T47D (cell line): ENCODE data around the gene USP40.

Experiments
- DNase-seq, 2 experiments: peaks; one replicate each; pipeline versions ENCODE4 v3.0.0 to v3.0.0-alpha.2; 2011 to 2012; ENCODE audit warnings: low read depth in 1 of 2, low spot score in 1 of 2
- JUND ChIP-seq: IDR thresholded peaks from 2 replicates; pipeline ENCODE4 v1.6.1; 2012; ENCODE audit warnings: low read depth
- in situ Hi-C: cut with HindIII; loops from 2 replicates; pipeline ENCODE4 v1.10.0; 2016; ENCODE audit warnings: low sequenced_read_pairs, low pct_unique_long_range_greater_than_20kb

USP40 gene

DNA sequence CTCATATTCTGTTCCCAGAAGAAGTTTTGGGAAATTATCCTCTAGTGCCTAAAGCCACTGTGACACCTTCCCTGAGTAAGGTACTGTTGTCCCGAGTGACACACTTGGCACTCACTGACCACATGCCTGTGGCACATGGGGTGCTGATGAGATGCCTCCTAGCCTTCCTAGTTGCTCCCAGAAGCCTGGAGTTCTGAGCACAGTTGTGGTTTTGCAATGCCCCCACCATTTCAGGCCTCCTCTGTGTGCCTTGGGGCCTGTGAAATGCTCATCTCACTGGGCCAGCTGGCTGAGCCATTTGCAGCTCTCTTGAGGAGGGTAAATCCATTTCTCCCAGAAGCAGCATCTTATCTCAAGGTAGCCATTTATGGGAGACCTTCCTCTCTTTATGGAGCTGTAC lies 120.5 kb downstream of the USP40 start:
- in situ Hi-C loops: no loop called here
- TF ChIP-seq JUND: no peak
- DNase-seq: no peak

DNA sequence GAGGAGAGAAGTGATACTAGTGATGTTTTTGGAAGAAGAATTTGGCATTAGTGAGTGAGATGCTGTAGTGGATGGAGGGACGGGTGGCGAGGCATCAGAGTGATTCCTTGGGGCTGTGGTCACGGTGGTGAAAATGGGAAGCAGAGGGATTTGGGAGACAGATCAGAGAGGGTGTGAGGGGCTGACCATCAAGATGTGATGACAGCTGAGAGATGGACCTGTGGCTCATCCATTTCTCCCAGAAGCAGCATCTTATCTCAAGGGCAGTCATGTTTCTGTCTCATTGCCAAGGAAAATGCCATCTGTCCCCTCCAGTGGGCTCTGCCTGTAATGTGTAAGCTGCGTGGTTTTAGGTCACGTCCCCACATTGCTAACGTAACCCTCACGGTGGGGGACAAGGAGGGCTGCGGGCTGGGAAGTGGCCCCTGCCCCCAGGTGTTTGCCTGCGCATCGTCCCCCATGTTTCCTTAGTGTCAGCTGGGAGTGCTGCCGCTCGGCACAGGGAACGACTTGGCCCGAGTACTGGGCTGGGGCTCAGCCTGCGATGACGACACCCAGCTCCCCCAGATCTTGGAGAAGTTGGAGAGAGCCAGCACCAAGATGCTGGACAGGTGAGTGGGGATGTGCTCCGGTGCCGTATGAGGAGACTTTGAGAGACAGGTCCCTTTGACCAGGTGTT lies 121.3 kb downstream of the USP40 start:
- in situ Hi-C loops: no loop called here
- TF ChIP-seq JUND: no peak
- no peak for DNase-seq

DNA sequence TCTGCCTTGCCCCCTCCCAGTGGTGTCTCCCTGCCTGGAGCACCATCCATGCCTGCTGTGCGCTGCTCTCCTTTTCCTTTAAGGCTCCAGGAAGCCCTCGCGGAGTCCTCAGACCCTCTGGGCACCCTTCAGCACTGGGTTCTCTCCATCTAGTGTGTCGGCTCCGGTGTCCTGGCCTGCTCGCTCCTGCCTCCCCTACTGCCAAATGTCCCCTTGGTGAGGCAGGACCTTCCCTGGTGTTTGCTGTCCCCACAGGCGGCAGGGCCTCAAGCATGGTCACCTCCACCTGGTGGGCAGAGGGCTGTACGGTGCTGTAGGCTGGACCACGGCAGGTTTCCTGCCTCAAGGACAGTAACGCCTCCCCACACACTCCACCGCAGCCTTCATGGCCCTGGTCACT lies 122.1 kb downstream of the USP40 start:
- in situ Hi-C loops: no loop called here
- DNase-seq: no peak
- no peak for TF ChIP-seq JUND

DNA sequence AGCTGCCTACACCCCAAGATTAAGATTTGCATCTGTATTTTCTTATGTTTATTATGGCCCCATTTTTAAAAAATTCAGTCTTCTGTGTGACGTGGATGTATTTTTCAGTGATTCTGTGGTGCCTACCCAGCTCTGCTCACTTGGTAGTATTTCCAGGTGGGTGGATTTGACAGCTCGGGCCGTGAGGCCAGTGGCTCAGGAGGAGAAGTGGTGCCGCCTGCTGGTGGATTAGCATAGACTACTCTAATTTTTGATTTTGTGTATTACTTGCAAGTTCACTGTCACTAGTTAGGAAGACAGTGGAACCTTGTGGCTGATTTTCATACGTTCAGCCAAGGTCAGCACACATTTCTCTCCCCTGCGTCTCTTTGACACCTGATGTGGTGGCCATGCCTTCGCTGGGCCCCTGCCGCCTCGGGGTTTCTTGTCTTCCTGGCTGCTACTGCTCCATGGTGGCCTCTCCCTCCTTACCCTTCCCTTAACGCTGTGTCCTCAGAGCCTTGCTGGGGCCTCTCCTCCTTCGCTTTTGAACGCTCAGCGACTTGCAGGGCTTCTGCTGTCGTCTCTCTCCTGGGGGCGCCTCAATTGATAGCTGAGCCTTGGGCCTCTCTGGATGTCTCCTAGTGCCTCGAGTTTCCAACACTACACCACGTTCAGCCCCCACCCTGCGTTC lies 122.9 kb downstream of the USP40 start:
- peak; percentile 77 to 91 for DNase-seq
- TF ChIP-seq JUND: no peak
- in situ Hi-C loops: no loop called here

DNA sequence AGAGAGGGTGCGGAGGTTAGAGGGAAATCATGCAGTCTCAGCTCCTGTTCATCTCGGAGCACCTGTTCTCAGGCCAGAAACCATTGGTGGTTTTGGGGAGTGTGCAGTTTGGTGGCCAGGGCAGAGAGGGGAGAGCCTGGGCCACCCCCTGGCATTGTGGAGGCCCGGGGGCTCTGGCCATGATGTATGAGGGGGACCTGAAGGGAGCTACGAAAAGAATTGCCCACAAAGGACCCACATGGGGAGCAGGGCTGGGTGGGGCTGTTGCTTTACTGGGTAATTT lies 124.6 kb downstream of the USP40 start:
- in situ Hi-C loops: no loop called here
- no peak for TF ChIP-seq JUND
- no peak for DNase-seq

DNA sequence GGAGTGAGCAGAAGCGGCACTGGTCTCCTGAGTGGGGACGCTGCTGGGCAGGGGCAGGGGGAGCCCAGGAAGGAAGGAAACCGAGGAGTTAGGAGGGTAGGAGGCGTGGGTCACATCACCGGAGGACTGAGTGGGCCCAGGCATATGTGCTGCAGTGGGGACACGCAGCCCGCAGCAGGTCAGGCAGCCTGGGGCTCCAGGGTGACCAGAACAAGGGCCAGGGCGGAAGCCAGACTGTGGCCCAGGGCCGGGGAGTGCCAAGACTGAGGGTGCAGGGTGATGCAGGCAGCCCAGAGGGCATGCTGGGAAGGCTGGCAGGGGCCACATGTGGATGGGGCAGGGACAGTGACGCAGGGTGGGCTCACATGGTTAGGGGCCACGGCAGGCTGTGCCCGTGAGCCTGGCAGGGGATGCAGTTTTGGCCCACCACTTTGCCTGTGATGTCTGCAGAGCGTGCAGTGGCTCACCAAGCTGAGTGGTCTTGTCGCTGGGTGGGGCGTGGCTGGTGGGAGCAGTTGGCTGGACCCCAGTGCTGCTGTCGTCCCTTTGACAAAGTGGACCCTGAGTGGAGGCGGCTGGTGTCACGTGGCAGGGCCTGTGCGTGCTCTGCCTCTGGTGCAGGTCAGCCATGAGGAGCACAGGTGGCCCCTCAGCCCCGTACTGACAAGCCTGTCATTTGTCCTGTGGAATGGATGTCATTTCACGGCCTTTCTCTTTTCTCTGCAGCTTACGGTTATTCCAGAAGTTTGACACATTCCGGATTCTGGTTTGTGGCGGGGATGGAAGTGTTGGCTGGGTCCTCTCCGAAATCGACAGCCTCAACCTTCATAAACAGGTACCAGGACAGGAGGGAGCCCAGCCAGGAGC lies 125.2 kb downstream of the USP40 start:
- in situ Hi-C loops: no loop called here
- TF ChIP-seq JUND: no peak
- DNase-seq: no peak

DNA sequence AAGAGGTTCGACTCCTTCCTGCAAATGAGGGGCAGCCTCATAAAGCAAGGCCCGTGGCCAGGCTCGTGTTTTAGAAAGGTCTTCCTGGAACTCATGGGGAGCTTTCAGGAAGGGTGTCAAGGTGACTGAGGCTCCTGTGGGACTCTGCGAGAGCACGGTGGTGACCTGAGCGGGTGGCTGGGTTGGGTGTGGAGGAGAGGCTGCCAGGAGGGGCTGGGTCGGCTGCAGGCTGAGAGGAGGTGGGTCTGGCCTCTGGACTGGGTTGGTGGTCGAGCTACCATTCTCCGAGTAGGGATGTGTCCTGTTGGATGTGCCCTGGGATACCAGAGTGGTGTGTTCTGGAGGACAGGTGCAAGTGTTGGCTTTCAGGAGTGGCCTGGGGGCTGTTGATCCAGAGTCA lies 125.9 kb downstream of the USP40 start:
- TF ChIP-seq JUND: no peak
- in situ Hi-C loops: no loop called here
- DNase-seq: no peak

DNA sequence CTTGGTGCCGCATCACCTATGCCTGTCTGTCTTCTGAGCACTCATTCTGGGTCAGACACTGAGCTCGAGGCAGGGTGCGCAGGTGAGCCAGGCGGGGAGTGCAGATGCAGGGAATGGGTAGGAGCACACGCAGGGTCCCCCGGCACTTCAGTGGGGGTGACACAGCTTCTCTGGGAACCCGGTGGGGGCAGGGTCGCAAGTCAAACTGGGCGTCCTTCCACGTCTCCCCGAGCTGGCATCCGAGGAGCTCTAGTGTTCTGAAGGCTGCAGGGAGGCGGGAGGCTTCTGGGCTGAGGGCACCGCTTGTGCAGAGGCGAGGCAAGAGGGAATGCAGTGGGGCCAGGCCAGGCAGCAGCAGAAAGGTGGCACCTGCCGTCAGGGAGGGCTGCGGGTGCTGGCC lies 126.3 kb downstream of the USP40 start:
- in situ Hi-C loops: no loop called here
- DNase-seq: no peak
- TF ChIP-seq JUND: no peak

DNA sequence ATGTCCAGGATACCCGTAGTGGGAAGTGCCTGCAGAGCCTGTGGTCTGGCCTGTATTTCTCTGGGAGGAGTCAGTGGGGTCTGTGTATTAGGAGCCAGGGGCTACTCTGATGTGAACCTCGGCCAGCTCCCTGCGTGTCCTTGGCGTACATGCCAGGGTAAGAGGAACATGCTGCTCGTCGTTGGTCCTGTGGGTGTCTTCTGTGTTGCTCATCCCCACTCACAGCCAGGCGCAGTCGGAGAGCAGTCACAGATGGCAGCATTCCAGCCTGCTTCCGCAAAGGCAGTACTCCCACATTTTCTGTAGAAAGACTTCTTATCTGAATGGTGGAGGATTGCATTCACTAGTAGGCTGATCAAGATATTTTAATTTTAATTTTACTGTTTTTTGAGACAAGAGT lies 127.4 kb downstream of the USP40 start:
- no peak for TF ChIP-seq JUND
- in situ Hi-C loops: no loop called here
- DNase-seq: no peak

DNA sequence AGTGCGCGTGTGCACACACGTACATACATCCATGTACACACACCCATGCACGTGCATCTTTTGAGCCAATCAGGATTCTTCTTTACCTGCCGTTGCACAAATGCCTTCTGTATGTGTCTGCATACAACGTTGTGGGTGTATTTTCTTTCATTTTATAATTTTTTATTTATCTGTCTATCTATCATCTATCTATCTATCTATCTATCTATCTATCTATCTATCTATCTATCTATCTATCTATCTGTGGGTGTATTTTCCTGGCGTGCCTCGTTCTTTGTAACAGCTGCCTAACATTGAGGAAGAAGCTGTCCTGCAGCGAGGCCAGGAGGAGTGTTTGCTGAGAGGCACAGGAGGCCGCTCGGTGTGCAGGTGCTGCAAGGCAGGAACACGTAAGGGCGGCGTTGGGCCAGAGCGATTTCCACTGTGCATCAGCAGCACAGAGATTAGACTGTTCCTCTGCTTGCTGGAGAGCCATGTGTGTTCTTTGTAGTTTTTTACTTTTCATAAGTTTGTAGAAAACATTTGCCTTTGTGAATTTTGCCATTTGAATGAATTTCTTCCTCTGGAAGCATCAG lies 127.9 kb downstream of the USP40 start:
- DNase-seq: no peak
- TF ChIP-seq JUND: no peak
- in situ Hi-C loops: no loop called here

DNA sequence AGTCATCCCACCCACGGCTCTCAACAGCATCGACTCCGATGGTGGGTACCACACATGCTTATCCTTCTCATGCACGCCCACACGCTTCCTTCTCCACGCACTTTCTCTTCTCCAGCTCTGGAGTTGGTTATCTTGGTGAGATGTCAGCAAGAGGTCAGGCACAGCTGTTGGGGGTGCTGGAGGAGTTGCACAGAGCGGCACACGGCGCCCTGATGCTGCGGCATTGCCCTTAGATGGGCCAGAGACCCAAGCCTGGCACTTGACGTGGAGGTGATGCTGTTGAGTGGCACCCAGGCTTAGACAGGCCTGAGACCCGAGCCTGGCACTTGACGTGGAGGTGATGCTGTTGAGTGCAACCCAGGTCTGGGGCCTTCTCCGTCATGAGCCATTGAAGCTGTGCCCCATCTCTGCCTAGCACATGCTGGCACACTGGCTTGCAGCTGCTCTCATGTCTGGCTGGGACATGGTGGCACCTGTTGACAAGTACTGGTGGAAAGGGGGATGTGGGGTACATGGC lies 129.1 kb downstream of the USP40 start:
- TF ChIP-seq JUND: no peak
- in situ Hi-C loops: no loop called here
- DNase-seq: no peak

DNA sequence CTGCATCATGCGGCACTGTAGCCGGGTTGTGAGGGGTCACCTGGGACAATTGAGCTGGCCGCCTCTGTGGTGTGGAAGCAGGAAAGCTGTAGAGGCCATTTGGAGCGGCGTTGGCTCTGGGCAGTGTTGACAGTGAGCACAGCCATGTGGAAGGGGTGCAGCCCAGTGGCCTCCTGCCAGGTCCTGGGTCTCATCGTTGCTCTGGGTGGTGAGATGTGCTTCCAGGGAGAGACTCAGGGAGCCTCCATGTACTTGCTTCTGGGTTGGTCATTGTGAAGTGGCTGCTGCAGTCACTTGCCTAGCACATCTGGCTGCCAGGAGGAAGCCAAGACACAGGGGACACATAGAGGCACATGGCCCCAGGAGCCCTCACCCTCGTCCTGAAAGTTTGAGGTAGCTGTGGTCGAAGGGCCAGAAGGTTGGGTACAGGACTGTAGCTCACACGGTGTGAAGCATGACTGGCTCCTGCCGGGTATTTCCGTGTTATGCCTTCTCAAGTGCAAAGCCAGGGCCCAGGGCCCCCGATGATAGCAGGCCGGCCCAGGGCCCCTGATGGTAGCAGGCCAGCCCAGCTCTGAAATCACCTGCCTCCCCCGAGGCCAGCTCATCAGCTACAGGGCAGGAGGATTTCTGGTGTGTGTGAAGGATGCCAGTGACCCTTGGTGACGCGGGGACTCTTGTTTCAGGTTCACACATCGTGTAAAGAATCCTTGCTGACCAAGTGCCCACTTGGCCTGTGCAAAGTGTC lies 129.7 kb downstream of the USP40 start:
- no peak for TF ChIP-seq JUND
- in situ Hi-C loops: no loop called here

More for the DNA sequence above, 129.7 kb downstream of the USP40 start:
- no peak for DNase-seq
